Breast epithelium (tissue), 4 donors: ENCODE results near the gene NMT2. TPM values are rescaled to one million over a fixed set of nuclear protein-coding genes. Genes with fewer than 3 reads are reported as not detected.
A peak's percentile ranks its signal among the peaks of the same experiment; 100 is the strongest.

ENCODE experiments used
- DNase-seq, 2 donors: peaks; one replicate each; pipeline ENCODE4 v3.0.0-alpha.2; 2019; ENCODE audit warnings: low spot score in 2 of 2
- H3K27ac ChIP-seq, 2 donors: fragments of 200-600 bp; sonication (generic) in 1 of 2; one replicate each; pipeline ENCODE4 v1.5.1; 2016 to 2019; ENCODE audit warnings: mild to moderate bottlenecking in 1 of 2
- H3K27me3 ChIP-seq, 2 donors: fragments of 200-600 bp; sonication (generic) in 1 of 2; one replicate each; pipeline versions ENCODE4 v1.5.1 to v1.6.0; 2017 to 2019; ENCODE audit warnings: control low read depth in 1 of 2, mild to moderate bottlenecking in 1 of 2
- H3K36me3 ChIP-seq: fragments of 200-600 bp; one replicate; pipeline ENCODE4 v1.5.1; 2019
- H3K4me1 ChIP-seq, 2 donors: fragments of 200-600 bp; sonication (generic); one replicate each; pipeline ENCODE4 v1.5.1; 2016 to 2019; ENCODE audit warnings: control low read depth in 1 of 2
- H3K4me3 ChIP-seq, 3 donors: fragments of 200-600 bp; sonication (generic); 1 replicate in 2 of 3; 2 replicates in 1 of 3; pipeline ENCODE4 v1.5.1; 2016 to 2019; ENCODE audit warnings: mild to moderate bottlenecking in 3 of 3, moderate library complexity in 2 of 3
- H3K9me3 ChIP-seq, 2 donors: fragments of 200-600 bp; sonication (generic) in 1 of 2; one replicate each; pipeline ENCODE4 v1.5.1; 2016 to 2019; ENCODE audit warnings: control low read depth in 1 of 2
- CTCF ChIP-seq, 3 donors: fragments of 450-650 bp; IDR thresholded peaks; one replicate each; pipeline ENCODE4 v1.5.1; 2016 to 2017; ENCODE audit warnings: antibody characterized with exemption in 3 of 3, mild to moderate bottlenecking in 3 of 3, moderate library complexity in 3 of 3
- POLR2A ChIP-seq: fragments of 450-650 bp; IDR thresholded peaks from one replicate; pipeline ENCODE4 v1.6.1; 2016; ENCODE audit warnings: antibody characterized with exemption, mild to moderate bottlenecking, moderate library complexity
- POLR2AphosphoS5 ChIP-seq, 3 donors: sonication (generic); formaldehyde crosslinking; IDR thresholded peaks; one replicate each; pipeline ENCODE4 v1.6.1; 2017; ENCODE audit warnings: antibody characterized with exemption in 3 of 3
- intact Hi-C: fragments of 100-400 bp; cut with DNase I; formaldehyde crosslinking; loops from one replicate; pipeline ENCODE4 v1.15.1; 2023; ENCODE audit warnings: low total_unique reads
- total RNA-seq, 3 donors: library from RNA; depleted of rRNA; stranded (reverse); fragments of >200 nt; gene quantifications; one replicate each; pipeline ENCODE4 v1.1.0, GENCODE V29; 2016

NMT2 gene
- total RNA-seq, 3 donors from 2014 or later, result 18.4 to 48.3 (median 32.4) TPM

- TF ChIP-seq POLR2A (no peak), POLR2AphosphoS5 (IDR thresholded peaks at IDR 0.05) (no peak), CTCF (IDR thresholded peaks at IDR 0.05) (no peak)
- H3K27ac ChIP-seq, result peak overlapping the region; percentile 63 to 65
- no peaks in the 10 kb centered on the region for H3K27me3 ChIP-seq
- peak overlapping the region; percentile 42 to 70 (median 58) for H3K4me3 ChIP-seq
- intact Hi-C loops, result no loop called here
- H3K36me3 ChIP-seq, result no peaks in the 10 kb centered on the region
- peaks cover 0 to 4% of the 10 kb centered on the region in 2 donors for H3K4me1 ChIP-seq
- DNase-seq, result peak in 1 of 2 donors; percentile 63
- no peaks in the 10 kb centered on the region for H3K9me3 ChIP-seq
Observed at GRCh38 chr10:15084502-15084922, 84.0 kb downstream of the NMT2 start.

DNA sequence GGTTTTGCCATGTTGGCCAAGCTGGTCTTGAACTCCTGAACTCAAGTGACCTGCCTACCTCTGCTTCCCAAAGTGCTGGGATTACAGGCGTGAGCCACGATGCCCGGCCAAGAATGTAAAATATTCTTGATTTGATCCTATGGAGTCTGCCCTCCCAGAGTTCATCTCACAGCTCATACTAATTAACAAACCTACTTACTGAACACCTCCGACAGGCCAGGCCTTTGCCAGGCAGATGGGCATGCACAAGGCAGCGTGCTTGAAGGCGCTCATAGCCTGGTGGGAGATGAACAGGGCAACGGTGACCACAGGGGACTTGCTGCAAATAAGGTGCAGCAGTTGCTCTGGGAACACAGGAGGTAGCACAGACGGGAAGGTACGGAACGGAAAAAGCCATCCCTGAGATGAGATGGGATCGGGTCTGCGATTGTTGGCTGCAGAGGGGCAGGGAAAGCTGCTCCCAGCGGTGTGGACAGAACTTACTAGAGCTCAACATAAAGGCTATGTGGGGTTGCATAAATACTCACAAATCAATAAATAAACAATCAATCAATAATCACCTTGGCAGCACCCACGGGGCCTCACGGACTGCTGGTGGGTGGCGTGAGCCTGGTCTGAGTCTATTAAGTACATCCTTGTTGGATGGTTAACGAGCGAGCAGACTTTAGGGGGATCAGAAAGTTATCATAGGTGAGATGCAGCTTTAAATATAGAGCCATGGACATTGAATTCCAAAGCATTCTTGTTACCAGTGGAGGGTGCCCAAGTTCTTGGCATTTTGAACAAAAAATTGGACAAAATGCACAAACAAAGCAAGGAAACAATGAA is 84.6 kb downstream of the NMT2 start:
- Histone ChIP-seq H3K4me1 (peaks cover 0 to 4% of the 10 kb centered on the region in 2 donors), H3K9me3 (no peaks in the 10 kb centered on the region), H3K4me3 (peak overlapping the region; percentile 42 to 70 (median 58)), H3K27me3 (no peaks in the 10 kb centered on the region), H3K27ac (peak overlapping the region; percentile 63 to 65), H3K36me3 (no peaks in the 10 kb centered on the region)
- DNase-seq, result no peak
- no peak for TF ChIP-seq POLR2AphosphoS5 (IDR thresholded peaks at IDR 0.05)
- no peak for TF ChIP-seq CTCF (IDR thresholded peaks at IDR 0.05)
- TF ChIP-seq POLR2A, result no peak
- intact Hi-C loops, result no loop called here

DNA sequence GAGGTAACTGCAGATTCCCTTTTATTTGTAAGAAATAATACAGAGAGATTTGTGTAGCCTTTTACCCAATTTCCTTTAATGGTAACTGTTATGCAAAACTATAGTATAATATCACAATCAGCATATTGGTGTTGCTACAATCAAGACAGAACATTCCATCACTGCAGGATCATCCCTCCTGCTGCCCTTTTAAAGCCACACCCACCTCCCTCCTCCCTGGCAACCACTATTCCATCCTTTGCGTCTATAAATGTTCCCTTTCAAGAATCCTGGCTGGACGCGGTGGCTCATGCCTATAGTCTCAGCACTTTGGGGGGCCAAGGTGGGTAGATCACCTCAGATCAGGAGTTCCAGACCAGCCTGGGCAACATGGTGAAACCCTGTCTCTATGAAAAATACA is 93.1 kb downstream of the NMT2 start:
- intact Hi-C loops, result no loop called here
- H3K27me3 ChIP-seq, result no peaks in the 10 kb centered on the region
- H3K9me3 ChIP-seq, result no peaks in the 10 kb centered on the region
- H3K4me3 ChIP-seq, result no peak overlapping the region
- H3K36me3 ChIP-seq, result no peaks in the 10 kb centered on the region
- DNase-seq, result no peak
- TF ChIP-seq POLR2A (no peak), POLR2AphosphoS5 (IDR thresholded peaks at IDR 0.05) (no peak), CTCF (IDR thresholded peaks at IDR 0.05) (no peak)
- no peak overlapping the region for H3K27ac ChIP-seq
- H3K4me1 ChIP-seq, result no peaks in the 10 kb centered on the region

- TF ChIP-seq CTCF (IDR thresholded peaks at IDR 0.05) (no peak), POLR2A (no peak), POLR2AphosphoS5 (IDR thresholded peaks at IDR 0.05) (no peak)
- intact Hi-C loops, result no loop called here
- no peaks in the 10 kb centered on the region for H3K36me3 ChIP-seq
- no peaks in the 10 kb centered on the region for H3K27me3 ChIP-seq
- H3K4me3 ChIP-seq, result no peak overlapping the region
- H3K27ac ChIP-seq, result no peak overlapping the region
- no peaks in the 10 kb centered on the region for H3K9me3 ChIP-seq
- DNase-seq, result no peak
- H3K4me1 ChIP-seq, result no peaks in the 10 kb centered on the region
Observed at GRCh38 chr10:15072358-15072757, 96.1 kb downstream of the NMT2 start.

DNA sequence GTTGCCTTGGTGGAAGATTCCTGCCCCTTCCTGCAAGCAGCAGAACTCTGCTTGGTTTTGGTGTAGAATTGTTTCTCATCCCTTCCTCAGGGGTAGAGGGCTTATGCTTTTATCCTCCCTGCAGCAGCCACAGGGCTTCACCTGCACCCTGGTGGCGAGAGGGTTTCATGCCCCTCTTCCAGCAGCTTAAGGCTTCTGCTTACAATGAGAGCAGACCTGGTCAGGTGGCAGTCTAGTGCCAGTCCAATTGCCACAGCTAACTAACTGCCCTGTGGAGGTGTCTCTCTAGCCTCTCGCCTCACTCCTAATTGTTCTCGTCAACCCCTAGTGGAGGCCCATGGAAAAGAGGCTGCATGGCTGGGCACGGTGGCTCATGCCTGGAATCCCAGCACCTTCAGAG is 99.3 kb downstream of the NMT2 start:
- TF ChIP-seq CTCF (IDR thresholded peaks at IDR 0.05), result no peak
- no peak for DNase-seq
- Histone ChIP-seq H3K4me1 (no peaks in the 10 kb centered on the region), H3K4me3 (no peak overlapping the region), H3K27ac (no peak overlapping the region), H3K9me3 (peaks cover 0 to 6% of the 10 kb centered on the region in 2 donors), H3K27me3 (no peaks in the 10 kb centered on the region), H3K36me3 (no peaks in the 10 kb centered on the region)
- intact Hi-C loops, result no loop called here
